Measurements from ENCODE around the gene DYNC1I1.

Gene DYNC1I1

GRCh38 chr7:95788884-95789283 is 16.5 kb downstream of the DYNC1I1 start:
- no peak for DNase-seq (ENCODE audit: low spot score)
- TF ChIP-seq CTCF (IDR thresholded peaks at IDR 0.05; ENCODE audit: extremely low read depth, missing control alignments) = no peak

GRCh38 chr7:95793658-95794057 is 21.3 kb downstream of the DYNC1I1 start:
- no peak for DNase-seq (ENCODE audit: low spot score)
- no peak for TF ChIP-seq CTCF (IDR thresholded peaks at IDR 0.05; ENCODE audit: extremely low read depth, missing control alignments)

GRCh38 chr7:95794917-95795515 is 22.7 kb downstream of the DYNC1I1 start:
- DNase-seq (ENCODE audit: low spot score) = no peak
- TF ChIP-seq CTCF (IDR thresholded peaks at IDR 0.05; ENCODE audit: extremely low read depth, missing control alignments) = peak; percentile 33

GRCh38 chr7:95796617-95797016 is 24.3 kb downstream of the DYNC1I1 start:
- TF ChIP-seq CTCF (IDR thresholded peaks at IDR 0.05; ENCODE audit: extremely low read depth, missing control alignments) = no peak
- no peak for DNase-seq (ENCODE audit: low spot score)

- no peak for DNase-seq (ENCODE audit: low spot score)
- no peak for TF ChIP-seq CTCF (IDR thresholded peaks at IDR 0.05; ENCODE audit: extremely low read depth, missing control alignments)
Observed at GRCh38 chr7:95798401-95798930, 26.1 kb downstream of the DYNC1I1 start.

GRCh38 chr7:95800787-95801186 is 28.4 kb downstream of the DYNC1I1 start:
- DNase-seq (ENCODE audit: low spot score) = no peak
- no peak for TF ChIP-seq CTCF (IDR thresholded peaks at IDR 0.05; ENCODE audit: extremely low read depth, missing control alignments)

- TF ChIP-seq CTCF (IDR thresholded peaks at IDR 0.05; ENCODE audit: extremely low read depth, missing control alignments) = no peak
- DNase-seq (ENCODE audit: low spot score) = no peak
Observed at GRCh38 chr7:95802270-95802669, 29.9 kb downstream of the DYNC1I1 start.
